ENCODE data around the gene DSCAM. TPM values are rescaled to one million over a fixed set of nuclear protein-coding genes. Genes with fewer than 3 reads are reported as not detected.

The DSCAM gene
- total and polyA plus RNA-seq, 2 donors (not counting 3 experiments of a cell fraction or from before 2014, with no cell fraction given), result not detected

- no peak overlapping the region for H2AFZ ChIP-seq (ENCODE audit: low read depth, low read length)
- intact Hi-C loops (cut with micrococcal nuclease), result no loop called here
- H4K20me1 ChIP-seq (replicated peaks; ENCODE audit: control insufficient read depth, extremely low read depth, insufficient read depth, low read length), result no peaks in the 10 kb centered on the region
- TF ChIP-seq, protein P1, sequence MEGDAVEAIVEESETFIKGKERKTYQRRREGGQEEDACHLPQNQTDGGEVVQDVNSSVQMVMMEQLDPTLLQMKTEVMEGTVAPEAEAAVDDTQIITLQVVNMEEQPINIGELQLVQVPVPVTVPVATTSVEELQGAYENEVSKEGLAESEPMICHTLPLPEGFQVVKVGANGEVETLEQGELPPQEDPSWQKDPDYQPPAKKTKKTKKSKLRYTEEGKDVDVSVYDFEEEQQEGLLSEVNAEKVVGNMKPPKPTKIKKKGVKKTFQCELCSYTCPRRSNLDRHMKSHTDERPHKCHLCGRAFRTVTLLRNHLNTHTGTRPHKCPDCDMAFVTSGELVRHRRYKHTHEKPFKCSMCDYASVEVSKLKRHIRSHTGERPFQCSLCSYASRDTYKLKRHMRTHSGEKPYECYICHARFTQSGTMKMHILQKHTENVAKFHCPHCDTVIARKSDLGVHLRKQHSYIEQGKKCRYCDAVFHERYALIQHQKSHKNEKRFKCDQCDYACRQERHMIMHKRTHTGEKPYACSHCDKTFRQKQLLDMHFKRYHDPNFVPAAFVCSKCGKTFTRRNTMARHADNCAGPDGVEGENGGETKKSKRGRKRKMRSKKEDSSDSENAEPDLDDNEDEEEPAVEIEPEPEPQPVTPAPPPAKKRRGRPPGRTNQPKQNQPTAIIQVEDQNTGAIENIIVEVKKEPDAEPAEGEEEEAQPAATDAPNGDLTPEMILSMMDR (IDR thresholded peaks at IDR 0.05; ENCODE audit: extremely low read depth in 1 of 2, insufficient read depth in 1 of 2, low read depth in 1 of 2, low read length in 2 of 2), result no peak
- TF ChIP-seq, protein P2, sequence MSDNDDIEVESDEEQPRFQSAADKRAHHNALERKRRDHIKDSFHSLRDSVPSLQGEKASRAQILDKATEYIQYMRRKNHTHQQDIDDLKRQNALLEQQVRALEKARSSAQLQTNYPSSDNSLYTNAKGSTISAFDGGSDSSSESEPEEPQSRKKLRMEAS (IDR thresholded peaks at IDR 0.05; ENCODE audit: insufficient read depth, insufficient read length), result no peak
- TF ChIP-seq EZH2 (IDR thresholded peaks at IDR 0.05; ENCODE audit: borderline replicate concordance, low read depth, low read length, severe bottlenecking) (no peak), GATA2 (IDR thresholded peaks at IDR 0.05; ENCODE audit: insufficient read depth, insufficient read length, low read depth, low read length) (no peak), POLR2A (IDR thresholded peaks at IDR 0.05; ENCODE audit: low read depth, low read length) (no peak), JUN (IDR thresholded peaks at IDR 0.05; ENCODE audit: borderline replicate concordance, insufficient read depth, insufficient read length, low read depth) (no peak), FOS (IDR thresholded peaks at IDR 0.05; ENCODE audit: borderline replicate concordance, insufficient read depth, low read length) (no peak), POLR2AphosphoS5 (IDR thresholded peaks at IDR 0.05; ENCODE audit: insufficient read depth, low read depth, low read length) (no peak), MYC (IDR thresholded peaks at IDR 0.05; ENCODE audit: low read depth, low read length) (no peak)
- no peaks in the 10 kb centered on the region for H3K27me3 ChIP-seq (ENCODE audit: control insufficient read depth in 2 of 2, insufficient read depth in 2 of 2, low read length in 2 of 2)
- CTCF ChIA-PET, result no interaction called here
- H3K27ac ChIP-seq (ENCODE audit: insufficient read depth, low read depth, low read length), result no peak overlapping the region
- POLR2A ChIA-PET, result no interaction called here
- no peak overlapping the region for H3K9ac ChIP-seq (replicated peaks; ENCODE audit: extremely low read depth, insufficient read depth, low read length)
- H3K36me3 ChIP-seq (ENCODE audit: control insufficient read depth in 2 of 2, extremely low read depth in 1 of 2, insufficient read depth in 2 of 2, low read length in 2 of 2), result no peaks in the 10 kb centered on the region
- no peak overlapping the region for H3K4me2 ChIP-seq (ENCODE audit: insufficient read depth, low read length)
- peaks cover 5% of the 10 kb centered on the region for H3K9me3 ChIP-seq (replicated peaks; ENCODE audit: control insufficient read depth, insufficient read depth, low read length)
- H3K4me1 ChIP-seq (ENCODE audit: control insufficient read depth, extremely low read depth, insufficient read depth, low read length), result no peaks in the 10 kb centered on the region
- H3K79me2 ChIP-seq (ENCODE audit: control insufficient read depth, insufficient read depth, low read length), result no peaks in the 10 kb centered on the region
- no peaks in the 10 kb centered on the region for H3K9me1 ChIP-seq (replicated peaks; ENCODE audit: control insufficient read depth, extremely low read depth, insufficient read depth, low read length)
- H3K4me3 ChIP-seq (replicated peaks in 1 of 3; ENCODE audit: insufficient read depth in 1 of 3, low read depth in 1 of 3, low read length in 3 of 3), result no peak overlapping the region
- dilution Hi-C loops (cut with MboI; ENCODE audit: extremely low pct_ligation_motif_present, low sequenced_read_pairs), result no loop called here
- no TSS peak for BruUV-seq (replicated peaks)
- DNase-seq (ENCODE audit: low read depth, low spot score) (no peak), FAIRE-seq (no peak)
These were observed 39.0 kb upstream of the DSCAM start for GRCh38 chr21:40886006-40886405.
